Renal cortex interstitium (tissue), 15 donors: ENCODE results near the gene ARAF. TPM values are rescaled to one million over a fixed set of nuclear protein-coding genes. Genes with fewer than 3 reads are reported as not detected.
"Not testable (repeated sequence)": the region's sequence is repeated elsewhere in the genome, so short reads cannot be mapped to it uniquely, and the experiment has no call there.

Experiments used
- DNase-seq, 11 donors: peaks; one replicate each; pipeline ENCODE4 v3.0.0-alpha.2; 2013; ENCODE audit warnings: low read depth in 9 of 11, low spot score in 4 of 11; ENCODE audit errors: extremely low read depth in 1 of 11
- long read RNA-seq, 16 experiments: transcript quantifications; one replicate each; lab custom pipeline, GENCODE V29; 2026
- polyA plus RNA-seq, 3 donors: library from polyadenylated mRNA; unstranded; fragments of 120-200 nt; gene quantifications; one replicate each; pipeline ENCODE4 v1.2.1, GENCODE V29; 2013; ENCODE audit not compliant: insufficient read length in 3 of 3

Gene ARAF
- 10 to 100 TPM; 56.8 to 70.7 (median 59.7) TPM for polyA plus RNA-seq
- long read RNA-seq, donor 1, partial matches to known transcripts, result 13 of 17 reads
- long read RNA-seq, donor 1, other reads (novel, unspliced or antisense), result 0 of 17 reads
- long read RNA-seq, donor 2, partial matches to known transcripts, result 6 of 8 reads
- long read RNA-seq, donor 2, other reads (novel, unspliced or antisense), result 0 of 8 reads
- long read RNA-seq, donor 3, partial matches to known transcripts, result 16 of 21 reads
- long read RNA-seq, donor 3, other reads (novel, unspliced or antisense), result 0 of 21 reads
- long read RNA-seq, donor 4, partial matches to known transcripts, result 217 of 222 reads
- long read RNA-seq, donor 4, other reads (novel, unspliced or antisense), result 0 of 222 reads
- long read RNA-seq, donor 5, transcript ARAF-203 (16 exons, 2,458 nt), result major isoform, 11 of 30 reads
- long read RNA-seq, donor 5, partial matches to known transcripts, result 16 of 30 reads
- long read RNA-seq, donor 5, other reads (novel, unspliced or antisense), result 0 of 30 reads
- long read RNA-seq, donor 6, transcript ARAF-203 (16 exons, 2,458 nt), result major isoform, 6 of 17 reads
- long read RNA-seq, donor 6, partial matches to known transcripts, result 6 of 17 reads
- long read RNA-seq, donor 6, other reads (novel, unspliced or antisense), result 0 of 17 reads
- long read RNA-seq, donor 7, transcript ARAF-203 (16 exons, 2,458 nt), result major isoform, 6 of 19 reads
- long read RNA-seq, donor 7, partial matches to known transcripts, result 11 of 19 reads
- long read RNA-seq, donor 7, other reads (novel, unspliced or antisense), result 0 of 19 reads
- long read RNA-seq, donor 8, transcript ARAF-202 (6 exons, 1,271 nt), result major isoform, 5 of 61 reads
- long read RNA-seq, donor 8, partial matches to known transcripts, result 52 of 61 reads
- long read RNA-seq, donor 8, other reads (novel, unspliced or antisense), result 0 of 61 reads
- long read RNA-seq, donor 9, partial matches to known transcripts, result 0 of 4 reads
- long read RNA-seq, donor 9, other reads (novel, unspliced or antisense), result 0 of 4 reads
- long read RNA-seq, donor 10, transcript ARAF-202 (6 exons, 1,271 nt), result major isoform, 5 of 18 reads
- long read RNA-seq, donor 10, partial matches to known transcripts, result 10 of 18 reads
- long read RNA-seq, donor 10, other reads (novel, unspliced or antisense), result 0 of 18 reads
- long read RNA-seq, donor 11, partial matches to known transcripts, result 5 of 10 reads
- long read RNA-seq, donor 11, other reads (novel, unspliced or antisense), result 0 of 10 reads
- long read RNA-seq, donor 12, partial matches to known transcripts, result 0 of 2 reads
- long read RNA-seq, donor 12, other reads (novel, unspliced or antisense), result 0 of 2 reads
- long read RNA-seq, donor 13, transcript ARAF-202 (6 exons, 1,271 nt), result major isoform, 5 of 46 reads
- long read RNA-seq, donor 13, partial matches to known transcripts, result 39 of 46 reads
- long read RNA-seq, donor 13, other reads (novel, unspliced or antisense), result 0 of 46 reads
- long read RNA-seq, donor 14, partial matches to known transcripts, result 5 of 9 reads
- long read RNA-seq, donor 14, other reads (novel, unspliced or antisense), result 0 of 9 reads
- long read RNA-seq, donor 15, partial matches to known transcripts, result 0 of 4 reads
- long read RNA-seq, donor 15, other reads (novel, unspliced or antisense), result 0 of 4 reads
- long read RNA-seq, donor 16, transcript ARAF-202 (6 exons, 1,271 nt), result minor isoform, 9 of 62 reads
- long read RNA-seq, donor 16, transcript ARAF-203 (16 exons, 2,458 nt), result major isoform, 14 of 62 reads
- long read RNA-seq, donor 16, partial matches to known transcripts, result 39 of 62 reads
- long read RNA-seq, donor 16, other reads (novel, unspliced or antisense), result 0 of 62 reads

- DNase-seq, result peak; percentile 92 to 99 (median 97)
These were observed at the start of gene ARAF for GRCh38 chrX:47560934-47561658. ARAF (plus strand) TSS chrX:47561205; CDS start chrX:47562968, 1,763 bp downstream.

- DNase-seq, result not testable (repeated sequence)
These were observed 48.6 kb upstream of the ARAF start for GRCh38 chrX:47512383-47512782.

- not testable (repeated sequence) for DNase-seq
These were observed 47.7 kb upstream of the ARAF start for GRCh38 chrX:47513034-47513965.

- DNase-seq, result no peak
These were observed 46.3 kb upstream of the ARAF start for GRCh38 chrX:47514533-47515235.

- no peak for DNase-seq
These were observed 44.9 kb upstream of the ARAF start for GRCh38 chrX:47515941-47516665.

GRCh38 chrX:47518144-47518543 lies 42.9 kb upstream of the ARAF start:
- no peak for DNase-seq

GRCh38 chrX:47523297-47523696 lies 37.7 kb upstream of the ARAF start:
- DNase-seq, result peak in 9 of 11 donors; percentile 53 to 71 (median 65)

GRCh38 chrX:47523713-47524166 lies 37.3 kb upstream of the ARAF start:
- no peak for DNase-seq

- DNase-seq, result no peak
These were observed 31.5 kb upstream of the ARAF start for GRCh38 chrX:47529548-47529947.

- DNase-seq, result no peak
These were observed 31.0 kb upstream of the ARAF start for GRCh38 chrX:47530049-47530448.

- DNase-seq, result no peak
These were observed 21.1 kb upstream of the ARAF start for GRCh38 chrX:47539860-47540259.

- peak in 9 of 11 donors; percentile 47 to 91 (median 73) for DNase-seq
These were observed 20.1 kb upstream of the ARAF start for GRCh38 chrX:47540754-47541538.

GRCh38 chrX:47543496-47543895 lies 17.5 kb upstream of the ARAF start:
- no peak for DNase-seq

GRCh38 chrX:47556045-47556623 lies 4.9 kb upstream of the ARAF start:
- DNase-seq, result peak in 8 of 11 donors; percentile 63 to 87 (median 82)
